GM13976 (cell line): ENCODE results near the gene CCDC121.
"Not testable (repeated sequence)": the region's sequence is repeated elsewhere in the genome, so short reads cannot be mapped to it uniquely, and the experiment has no call there.

ENCODE experiments used
- DNase-seq: peaks from one replicate; pipeline ENCODE4 v3.0.0; 2012; ENCODE audit warnings: low spot score
- in situ Hi-C: fragments of 300-500 bp; cut with MboI; formaldehyde crosslinking; loops from one replicate; pipeline ENCODE4 v1.12.0; 2022; ENCODE audit warnings: low sequenced_read_pairs, mixed read lengths, inconsistent platforms; ENCODE audit not compliant: unreplicated experiment
- TF ChIP-seq, protein P1 (sequence below): IDR thresholded peaks from 2 replicates; pipeline ENCODE4 v1.5.1; 2012; ENCODE audit warnings: borderline replicate concordance, mild to moderate bottlenecking; ENCODE audit not compliant: insufficient read depth; ENCODE audit errors: extremely low read depth, missing control alignments, control extremely low read depth

The CCDC121 gene

DNA sequence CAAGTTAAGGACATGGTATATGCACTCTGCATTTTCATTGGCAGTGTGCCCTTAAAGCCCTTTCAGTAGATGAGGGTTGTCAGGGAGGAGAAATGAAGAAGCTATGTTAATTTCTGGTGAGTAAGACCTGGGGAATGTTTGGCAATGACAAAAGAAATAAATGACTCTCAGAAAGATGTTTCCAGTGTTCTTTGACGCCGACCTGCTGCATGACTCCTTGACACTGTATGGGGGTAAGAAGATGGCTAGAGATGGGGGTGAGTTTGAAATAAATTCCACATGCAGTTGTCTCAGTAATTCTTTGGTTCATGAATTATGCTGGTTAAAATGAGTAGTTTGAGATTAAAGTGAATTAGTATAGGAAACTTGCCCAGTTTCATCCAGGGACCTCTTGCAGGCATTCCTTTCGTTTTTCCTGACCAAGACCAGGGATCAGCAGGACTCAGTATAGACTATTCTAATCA, 5.9 kb downstream of the CCDC121 start:
- no peak for DNase-seq
- in situ Hi-C loops: no loop called here

DNA sequence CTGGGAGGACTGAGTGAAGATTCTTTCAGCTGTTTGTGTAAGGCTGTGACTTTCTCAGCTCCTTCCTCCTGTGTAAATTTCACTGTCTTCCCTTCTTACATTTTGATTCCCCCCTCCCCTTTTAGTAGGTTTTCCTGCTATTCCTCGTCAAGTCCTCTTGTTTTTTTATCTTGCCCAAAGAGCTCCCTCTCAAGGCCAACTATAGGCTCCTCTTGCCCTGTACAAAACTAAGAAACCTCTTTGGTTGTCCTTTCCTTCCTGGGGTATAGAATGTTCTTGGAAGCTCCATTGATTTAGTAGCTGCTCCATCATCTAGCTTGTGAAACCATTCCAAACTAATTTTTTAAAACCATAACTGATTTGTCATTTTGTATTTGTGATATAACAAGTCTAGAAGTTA, 7.3 kb downstream of the CCDC121 start:
- in situ Hi-C loops: no loop called here
- no peak for DNase-seq
- TF ChIP-seq, protein P1, sequence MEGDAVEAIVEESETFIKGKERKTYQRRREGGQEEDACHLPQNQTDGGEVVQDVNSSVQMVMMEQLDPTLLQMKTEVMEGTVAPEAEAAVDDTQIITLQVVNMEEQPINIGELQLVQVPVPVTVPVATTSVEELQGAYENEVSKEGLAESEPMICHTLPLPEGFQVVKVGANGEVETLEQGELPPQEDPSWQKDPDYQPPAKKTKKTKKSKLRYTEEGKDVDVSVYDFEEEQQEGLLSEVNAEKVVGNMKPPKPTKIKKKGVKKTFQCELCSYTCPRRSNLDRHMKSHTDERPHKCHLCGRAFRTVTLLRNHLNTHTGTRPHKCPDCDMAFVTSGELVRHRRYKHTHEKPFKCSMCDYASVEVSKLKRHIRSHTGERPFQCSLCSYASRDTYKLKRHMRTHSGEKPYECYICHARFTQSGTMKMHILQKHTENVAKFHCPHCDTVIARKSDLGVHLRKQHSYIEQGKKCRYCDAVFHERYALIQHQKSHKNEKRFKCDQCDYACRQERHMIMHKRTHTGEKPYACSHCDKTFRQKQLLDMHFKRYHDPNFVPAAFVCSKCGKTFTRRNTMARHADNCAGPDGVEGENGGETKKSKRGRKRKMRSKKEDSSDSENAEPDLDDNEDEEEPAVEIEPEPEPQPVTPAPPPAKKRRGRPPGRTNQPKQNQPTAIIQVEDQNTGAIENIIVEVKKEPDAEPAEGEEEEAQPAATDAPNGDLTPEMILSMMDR: no peak

More for the DNA sequence above, 5.9 kb downstream of the CCDC121 start:
- TF ChIP-seq, protein P1: no peak

DNA sequence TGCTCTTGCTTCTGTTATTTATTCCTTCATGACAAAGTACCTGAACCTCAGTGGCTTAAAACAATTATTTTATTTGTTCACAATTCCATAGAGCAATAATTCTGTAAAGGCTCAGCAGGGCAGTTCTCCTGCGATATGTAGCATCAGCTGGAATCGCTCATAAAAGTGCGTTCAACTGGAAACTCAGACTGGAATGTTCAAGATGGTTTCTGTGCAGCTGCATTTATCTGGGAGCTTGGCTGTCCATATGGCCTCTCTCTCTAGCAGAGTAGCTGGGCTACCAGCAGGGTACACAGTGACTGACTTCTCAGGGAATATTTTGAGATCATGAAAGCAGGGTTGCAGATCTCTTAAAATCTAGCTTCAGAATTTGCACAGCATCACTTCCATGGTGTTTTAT, 13.5 kb downstream of the CCDC121 start:
- TF ChIP-seq, protein P1: no peak
- no peak for DNase-seq
- in situ Hi-C loops: no loop called here

DNA sequence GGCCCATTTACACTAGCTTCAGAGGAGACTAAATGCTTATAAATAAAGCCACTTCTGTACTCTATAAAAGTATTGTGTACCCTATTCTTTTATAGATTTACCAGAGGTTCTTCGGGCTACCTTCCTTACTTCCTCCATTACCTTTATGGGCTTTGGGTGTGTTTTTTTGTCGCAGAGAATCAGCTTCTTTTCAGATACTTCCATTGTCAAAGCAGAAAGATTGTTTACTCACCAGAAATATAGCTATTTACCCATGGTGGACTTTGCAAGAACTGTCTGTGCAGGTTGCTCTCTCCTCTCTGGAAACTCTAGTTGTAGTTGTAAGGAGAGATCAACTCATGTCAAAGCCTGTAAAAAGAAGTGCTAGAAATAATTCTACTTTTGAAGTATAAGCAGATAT, 14.8 kb downstream of the CCDC121 start:
- TF ChIP-seq, protein P1: no peak
- no peak for DNase-seq
- in situ Hi-C loops: no loop called here

DNA sequence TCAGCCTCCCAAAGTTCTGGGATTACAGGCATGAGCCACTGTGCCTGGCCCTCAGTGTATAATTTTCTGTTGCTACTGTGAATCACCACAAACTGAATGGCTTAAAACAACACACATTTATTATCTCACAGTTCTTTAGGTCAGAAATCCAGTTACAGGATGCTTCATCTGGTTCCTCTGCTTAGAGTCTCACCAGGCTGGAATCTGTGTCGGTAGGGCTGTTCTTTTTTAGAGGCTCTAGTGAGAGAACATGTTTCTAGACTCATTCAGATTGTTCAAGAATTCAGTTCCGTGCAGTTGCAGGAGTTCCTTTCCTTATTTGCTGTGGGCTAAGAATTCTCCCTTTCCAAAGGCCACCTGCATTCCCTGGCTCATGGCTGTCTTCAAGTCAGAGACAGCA, 22.2 kb downstream of the CCDC121 start:
- in situ Hi-C loops: no loop called here
- DNase-seq: no peak

DNA sequence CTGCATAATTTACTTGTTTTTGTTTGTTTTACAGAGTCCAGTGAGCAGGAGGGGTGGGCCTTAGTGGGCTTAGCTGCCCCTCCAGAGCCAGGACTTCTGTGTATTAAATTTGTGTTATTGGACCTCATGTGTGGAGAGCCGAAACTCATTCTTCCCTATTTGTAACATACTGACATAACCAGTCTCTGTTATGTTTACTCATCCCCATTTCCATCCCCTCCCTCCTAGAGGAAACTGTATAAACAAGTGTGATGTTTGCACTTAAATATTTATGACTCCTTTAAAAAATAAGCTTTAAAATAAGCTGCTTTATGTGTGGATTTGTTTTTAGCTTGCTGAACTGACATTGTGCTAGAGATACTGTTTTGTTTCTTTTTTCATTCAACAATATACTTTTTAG, 32.2 kb downstream of the CCDC121 start:
- DNase-seq: no peak
- TF ChIP-seq, protein P1: no peak
- in situ Hi-C loops: no loop called here

More for the DNA sequence above, 22.2 kb downstream of the CCDC121 start:
- TF ChIP-seq, protein P1: no peak

DNA sequence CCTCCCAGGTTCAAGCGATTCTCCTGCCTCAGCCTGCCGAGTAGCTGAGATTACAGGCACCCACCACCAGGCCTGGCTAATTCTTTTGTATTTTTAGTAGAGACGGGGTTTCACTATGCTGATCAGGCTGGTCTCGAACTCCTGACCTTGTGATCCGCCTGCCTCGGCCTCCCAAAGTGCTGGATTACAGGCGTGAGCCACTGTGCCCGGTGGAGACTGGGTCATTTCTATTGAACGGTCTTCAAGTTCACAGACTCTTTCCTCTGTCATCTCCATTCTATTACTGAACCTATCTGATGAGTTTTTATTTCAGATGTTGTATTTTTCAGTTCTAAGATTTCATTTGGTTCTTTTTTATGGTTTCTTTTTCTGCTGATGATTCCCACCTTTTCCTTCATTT, 33.4 kb downstream of the CCDC121 start:
- DNase-seq, in situ Hi-C loops: not testable (repeated sequence)

DNA sequence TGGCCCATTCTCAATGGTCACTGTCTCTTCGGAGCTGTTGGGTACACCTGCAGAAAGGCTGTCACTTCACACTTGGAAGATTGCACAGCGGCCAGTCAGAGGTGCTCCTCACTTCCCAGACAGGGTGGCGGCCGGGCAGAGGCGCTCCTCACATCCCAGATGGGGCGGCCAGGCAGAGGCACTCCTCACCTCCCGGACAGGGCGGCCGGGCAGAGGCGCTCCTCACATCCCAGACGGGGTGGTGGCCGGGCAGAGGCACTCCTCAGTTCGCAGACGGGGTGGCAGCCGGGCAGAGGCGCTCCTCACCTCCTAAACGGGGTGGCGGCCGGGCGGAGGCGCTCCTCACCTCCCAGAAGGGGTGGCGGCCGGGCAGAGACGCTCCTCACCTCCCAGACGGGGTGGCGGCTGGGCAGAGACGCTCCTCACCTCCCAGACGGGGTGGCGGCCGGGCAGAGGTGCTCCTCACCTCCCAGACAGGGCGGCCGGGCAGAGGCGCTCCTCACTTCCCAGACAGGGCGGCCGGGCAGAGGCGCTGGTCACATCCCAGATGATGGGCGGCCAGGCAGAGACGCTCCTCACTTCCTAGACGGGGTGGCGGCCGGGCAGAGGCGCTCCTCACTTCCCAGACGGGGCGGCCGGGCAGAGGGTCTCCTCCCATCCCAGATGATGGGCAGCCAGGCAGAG, 34.6 kb downstream of the CCDC121 start:
- in situ Hi-C loops, DNase-seq: not testable (repeated sequence)
